Measurements from ENCODE around the gene ZFYVE28.

DNA sequence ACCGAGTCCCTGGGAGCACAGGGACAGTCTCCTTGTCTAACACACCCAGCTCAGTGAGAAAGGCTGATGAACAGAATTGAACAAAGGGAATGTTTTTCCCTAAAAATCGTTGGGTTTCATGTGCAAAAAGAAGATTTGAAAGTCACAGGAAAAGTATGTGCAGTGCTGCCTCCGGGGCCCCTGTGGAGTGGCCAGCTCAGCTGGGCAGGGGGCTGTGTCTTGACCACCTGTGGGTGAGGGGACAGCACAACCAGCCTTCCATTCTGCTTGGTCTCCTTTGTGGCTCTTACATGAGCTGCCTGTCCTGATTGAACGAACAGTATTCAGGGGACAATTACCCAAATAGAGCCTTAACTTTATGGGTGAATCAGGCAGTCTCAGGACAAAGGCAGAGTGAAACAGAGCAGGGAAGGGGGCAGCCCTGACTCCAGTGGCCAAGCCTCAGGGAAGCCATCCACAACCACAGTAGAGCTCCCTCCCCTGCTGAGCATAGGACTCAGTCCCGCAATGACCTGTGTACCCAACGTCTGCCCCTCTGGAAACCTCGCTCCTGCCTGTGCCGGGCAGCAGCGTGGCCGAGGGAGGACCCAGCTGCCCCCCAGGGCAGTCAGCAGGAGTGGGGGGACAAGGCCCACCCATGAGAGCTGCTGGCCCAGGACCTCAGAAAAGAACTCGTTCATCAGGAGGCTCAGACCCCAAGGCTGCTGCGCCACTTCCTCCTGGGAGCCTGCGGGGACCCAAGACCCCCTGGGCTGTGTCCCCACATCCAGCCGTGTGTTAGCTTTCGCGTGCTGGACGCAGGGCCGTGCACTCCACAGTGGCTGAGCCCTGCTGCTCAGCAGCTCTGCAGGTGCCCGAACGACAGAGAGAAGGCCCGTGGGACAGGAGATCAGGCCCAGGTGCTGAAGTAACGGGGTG is 96.9 kb downstream of the ZFYVE28 start:
- no peak for TF ChIP-seq GATA2 (IDR thresholded peaks at IDR 0.05; ENCODE audit: low read depth, low read length)
- TF ChIP-seq GATA3 (IDR thresholded peaks at IDR 0.05; ENCODE audit: low read depth, low read length) = no peak

Data from SH-SY5Y (cell line).